NCI-H446 treated with DMSO at 0.1 percent for 48 hours (cell line): ENCODE results near the gene IPO4.
A peak's percentile ranks its signal among the peaks of the same experiment; 100 is the strongest.

Experiments used
- DNase-seq: peaks from one replicate; lab custom pipeline; 2025; lab: John Stamatoyannopoulos, UW

Gene IPO4

DNA sequence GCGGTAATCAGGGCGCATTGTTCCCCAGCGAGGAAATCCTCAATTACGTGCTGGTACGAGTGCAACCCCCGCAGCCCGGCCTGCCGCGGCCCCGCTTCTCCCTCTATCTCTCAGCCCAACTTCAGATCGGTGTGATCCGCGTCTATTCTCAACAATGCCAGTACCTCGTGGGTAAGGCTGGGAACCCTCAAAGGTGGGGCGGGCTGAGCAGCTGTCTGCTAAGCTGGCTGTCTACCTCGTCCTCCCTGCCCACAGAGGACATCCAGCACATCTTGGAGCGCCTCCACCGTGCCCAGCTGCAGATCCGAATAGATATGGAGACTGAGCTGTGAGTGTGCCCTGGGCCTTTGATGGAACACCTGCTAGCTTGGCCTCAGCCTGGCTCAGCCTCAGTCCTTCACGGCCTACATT lies 15.7 kb downstream of the IPO4 start:
- no peak for DNase-seq

DNA sequence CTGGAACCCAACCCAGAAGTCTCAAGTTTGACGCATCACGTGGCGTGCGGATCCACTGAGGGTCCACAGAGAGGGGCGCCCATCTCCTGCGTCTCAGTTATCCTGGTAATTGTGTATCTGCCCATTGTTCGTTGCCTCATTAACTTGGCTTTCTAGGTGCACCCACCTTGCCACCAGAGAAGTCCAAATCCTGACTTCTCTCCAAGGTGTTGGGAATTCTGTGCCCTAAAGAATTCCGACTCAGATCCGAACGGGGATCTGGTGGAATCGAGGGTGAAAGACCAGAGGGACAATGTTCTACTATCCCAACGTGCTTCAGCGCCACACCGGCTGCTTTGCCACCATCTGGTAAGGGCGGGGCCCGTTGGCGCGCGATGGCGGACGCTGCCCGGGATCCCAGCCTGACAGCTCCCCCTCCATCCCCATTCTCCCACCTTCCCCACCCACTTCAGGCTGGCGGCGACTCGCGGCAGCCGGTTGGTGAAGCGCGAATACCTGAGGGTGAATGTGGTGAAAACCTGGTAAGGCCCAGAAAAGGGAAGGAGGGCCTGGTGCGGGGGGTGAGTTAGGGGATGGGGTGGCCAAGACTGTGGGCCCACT lies 16.3 kb downstream of the IPO4 start:
- DNase-seq, result no peak

DNA sequence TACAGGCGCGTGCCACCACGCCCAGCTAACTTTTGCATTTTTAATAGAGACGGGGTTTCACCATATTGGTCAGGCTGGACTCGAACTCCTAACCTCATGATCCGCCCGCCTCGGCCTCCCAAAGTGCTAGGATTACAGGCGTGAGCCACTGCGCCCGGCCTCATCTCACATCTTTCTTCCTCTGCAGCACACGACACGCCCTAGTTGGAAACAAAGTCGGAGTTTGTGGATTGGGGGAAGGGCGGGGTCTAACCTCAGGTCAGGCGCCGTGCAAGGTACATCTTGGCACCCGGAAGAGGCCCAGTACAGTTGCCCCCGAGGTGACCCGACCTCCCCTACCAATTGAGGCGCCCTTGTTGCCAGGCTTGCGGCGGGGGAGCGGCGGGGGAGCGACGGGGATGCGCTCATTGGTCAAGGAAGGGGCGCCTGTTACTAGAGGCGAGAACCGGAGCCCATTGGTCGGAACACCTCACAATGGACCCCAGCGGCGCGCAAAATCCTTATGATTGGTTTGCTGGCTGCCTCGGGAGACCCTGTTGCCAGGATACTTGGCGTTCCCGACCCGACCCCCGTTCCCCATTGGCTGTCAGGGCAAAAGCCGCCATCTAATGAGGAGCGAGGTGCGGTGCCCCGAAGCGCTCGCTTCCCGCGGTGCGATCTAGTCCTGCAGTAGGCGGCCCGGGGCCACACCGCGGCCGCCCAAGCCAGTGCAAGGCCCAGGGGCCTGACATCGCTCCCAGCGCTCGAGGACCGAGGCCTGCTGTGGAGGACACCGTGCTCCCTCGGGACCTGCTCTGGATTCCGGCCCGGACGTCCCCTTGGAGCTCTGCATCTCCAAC lies 17.0 kb downstream of the IPO4 start, which contains the start of gene REC8:
Gene REC8 (plus strand): TSS at position 659 of the 839 bp plus-strand sequence. CDS start 473 bp downstream, outside the sequence.
- peak; percentile 6 for DNase-seq

DNA sequence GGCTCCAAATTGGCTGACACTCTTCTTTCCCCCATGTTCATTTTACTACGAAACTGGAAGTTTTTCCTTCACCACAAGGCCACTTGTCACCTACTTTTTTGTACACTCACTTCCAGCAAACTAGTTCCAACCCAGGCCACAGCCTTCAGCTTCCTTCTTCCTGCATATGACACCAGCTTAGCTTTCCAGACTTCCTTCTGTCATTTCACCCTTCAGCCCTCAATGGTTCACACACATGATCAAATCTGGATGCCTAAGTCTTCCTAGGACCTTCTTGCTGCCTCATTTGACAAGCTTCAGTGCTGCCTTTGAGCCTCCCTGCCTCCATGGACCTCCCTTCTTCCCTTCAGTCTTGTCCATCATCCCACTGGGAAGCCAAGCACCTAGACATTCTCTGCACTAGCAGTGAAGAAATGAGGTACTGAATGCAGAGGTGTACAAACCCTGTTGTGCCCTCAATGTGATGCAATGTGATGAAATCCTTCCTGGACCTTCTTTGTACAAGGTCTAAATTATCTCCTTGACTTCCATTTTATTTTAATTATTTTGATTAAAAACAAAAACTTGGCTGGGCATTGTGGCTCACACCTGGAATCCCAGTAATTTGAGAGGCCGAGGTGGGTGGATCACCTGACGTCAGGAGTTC lies 21.0 kb downstream of the IPO4 start:
- DNase-seq, result no peak

DNA sequence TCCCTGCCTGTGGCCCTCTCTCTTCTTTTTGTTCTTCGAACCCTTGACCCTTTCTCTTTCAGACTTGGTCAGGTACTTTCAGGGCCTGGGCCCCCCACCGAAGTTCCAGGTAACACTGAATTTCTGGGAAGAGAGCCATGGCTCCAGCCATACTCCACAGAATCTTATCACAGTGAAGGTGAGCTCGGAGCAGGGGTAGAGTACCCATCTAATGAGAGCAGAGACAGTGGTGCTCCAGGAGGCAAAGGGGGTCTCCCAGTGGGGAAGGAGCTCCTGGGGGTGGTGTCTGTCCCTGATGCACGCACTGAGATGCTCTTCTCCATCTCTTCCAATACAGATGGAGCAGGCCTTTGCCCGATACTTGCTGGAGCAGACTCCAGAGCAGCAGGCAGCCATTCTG lies 22.8 kb downstream of the IPO4 start:
- DNase-seq, result no peak

DNA sequence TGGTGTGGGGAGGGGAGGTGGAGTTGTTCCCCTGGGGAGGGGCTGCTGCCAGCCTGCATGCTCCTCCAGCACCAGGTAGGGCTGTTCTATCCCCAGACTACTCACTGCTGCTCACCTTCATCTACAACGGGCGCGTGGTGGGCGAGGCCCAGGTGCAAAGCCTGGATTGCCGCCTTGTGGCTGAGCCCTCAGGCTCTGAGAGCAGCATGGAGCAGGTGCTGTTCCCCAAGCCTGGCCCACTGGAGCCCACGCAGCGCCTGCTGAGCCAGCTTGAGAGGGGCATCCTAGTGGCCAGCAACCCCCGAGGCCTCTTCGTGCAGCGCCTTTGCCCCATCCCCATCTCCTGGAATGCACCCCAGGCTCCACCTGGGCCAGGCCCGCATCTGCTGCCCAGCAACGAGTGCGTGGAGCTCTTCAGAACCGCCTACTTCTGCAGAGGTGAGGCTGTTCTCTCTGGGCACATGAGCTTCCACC lies 24.1 kb downstream of the IPO4 start:
- no peak for DNase-seq

DNA sequence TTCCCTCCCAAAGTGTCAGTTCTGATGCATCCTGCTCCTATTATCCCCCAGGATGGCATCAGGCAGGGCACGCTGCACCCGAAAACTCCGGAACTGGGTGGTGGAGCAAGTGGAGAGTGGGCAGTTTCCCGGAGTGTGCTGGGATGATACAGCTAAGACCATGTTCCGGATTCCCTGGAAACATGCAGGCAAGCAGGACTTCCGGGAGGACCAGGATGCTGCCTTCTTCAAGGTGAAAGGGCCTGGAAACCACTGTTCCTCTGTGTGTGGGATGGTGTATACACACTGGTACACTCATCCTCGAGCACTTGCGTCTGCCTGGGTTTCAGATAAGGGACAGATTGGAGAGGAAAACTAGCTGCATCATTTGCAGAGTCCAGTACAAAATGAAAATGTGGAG lies 26.5 kb downstream of the IPO4 start:
- no peak for DNase-seq

DNA sequence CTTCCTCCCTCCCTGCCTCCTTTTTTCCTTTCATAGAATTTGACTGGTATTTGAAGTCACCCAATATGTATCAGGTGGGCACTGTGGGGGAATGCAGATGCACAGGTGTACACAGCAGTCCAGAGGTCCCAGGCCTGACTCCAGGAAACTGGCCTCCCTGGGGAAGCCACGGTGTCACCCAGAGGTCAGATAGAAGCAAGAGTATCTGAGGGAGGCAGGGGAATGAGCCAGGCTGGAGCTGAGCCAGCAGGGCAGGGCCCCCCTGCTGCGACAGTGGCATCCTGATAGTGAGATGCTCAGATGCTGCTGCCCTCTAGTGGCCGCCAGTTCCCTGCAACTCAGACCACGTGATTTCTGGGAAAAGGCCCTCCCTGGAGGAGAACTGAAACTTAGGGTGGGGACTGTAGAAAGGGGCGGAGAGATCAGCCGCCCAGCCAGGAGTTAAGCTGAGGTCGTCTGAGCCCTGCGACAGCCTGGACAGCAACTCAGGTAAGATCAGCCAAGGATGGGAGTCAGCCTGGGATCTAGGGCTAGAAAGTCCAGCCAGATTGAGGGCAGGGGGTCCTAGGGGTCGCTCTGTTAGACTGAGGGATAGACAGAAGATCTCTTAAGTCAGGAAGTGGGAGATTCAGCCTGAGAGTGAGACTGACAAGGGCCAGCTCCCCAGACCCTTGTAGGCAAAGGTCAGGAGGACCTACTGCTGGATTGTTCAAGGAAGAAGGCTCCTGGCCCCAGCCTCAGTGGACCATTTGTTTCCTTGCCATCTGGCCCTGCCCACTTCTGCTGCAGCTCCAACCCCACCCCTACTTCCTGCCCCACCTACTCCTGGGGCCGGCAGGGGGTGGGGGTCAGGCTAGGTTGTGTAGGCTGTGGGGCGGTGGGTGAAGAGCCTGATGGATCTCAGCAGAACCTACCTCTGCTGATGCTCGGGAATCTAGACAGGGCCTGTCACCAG lies 27.5 kb downstream of the IPO4 start, which contains the start of gene IRF9:
Gene IRF9 (plus strand): TSS at position 416 of the 955 bp plus-strand sequence. CDS start 880 bp downstream, outside the sequence.
- DNase-seq, result peak; percentile 79

DNA sequence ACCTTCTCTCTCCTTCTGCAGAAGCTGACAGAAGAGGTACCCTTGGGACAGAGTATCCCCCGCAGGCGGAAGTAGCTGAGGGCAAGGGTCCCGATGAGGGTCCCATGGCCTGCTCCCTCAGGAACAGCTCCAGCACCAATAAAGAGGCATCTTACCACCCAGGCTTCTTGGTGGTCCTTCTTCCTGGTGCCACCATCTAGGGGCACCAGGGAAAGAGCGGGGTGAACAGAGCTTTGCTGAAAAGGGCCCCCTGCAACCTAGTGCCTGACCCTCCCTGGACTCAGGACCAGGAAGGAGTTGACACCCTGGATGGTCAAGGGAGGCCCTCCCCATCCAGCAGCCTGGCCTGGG lies 28.1 kb downstream of the IPO4 start:
- no peak for DNase-seq

DNA sequence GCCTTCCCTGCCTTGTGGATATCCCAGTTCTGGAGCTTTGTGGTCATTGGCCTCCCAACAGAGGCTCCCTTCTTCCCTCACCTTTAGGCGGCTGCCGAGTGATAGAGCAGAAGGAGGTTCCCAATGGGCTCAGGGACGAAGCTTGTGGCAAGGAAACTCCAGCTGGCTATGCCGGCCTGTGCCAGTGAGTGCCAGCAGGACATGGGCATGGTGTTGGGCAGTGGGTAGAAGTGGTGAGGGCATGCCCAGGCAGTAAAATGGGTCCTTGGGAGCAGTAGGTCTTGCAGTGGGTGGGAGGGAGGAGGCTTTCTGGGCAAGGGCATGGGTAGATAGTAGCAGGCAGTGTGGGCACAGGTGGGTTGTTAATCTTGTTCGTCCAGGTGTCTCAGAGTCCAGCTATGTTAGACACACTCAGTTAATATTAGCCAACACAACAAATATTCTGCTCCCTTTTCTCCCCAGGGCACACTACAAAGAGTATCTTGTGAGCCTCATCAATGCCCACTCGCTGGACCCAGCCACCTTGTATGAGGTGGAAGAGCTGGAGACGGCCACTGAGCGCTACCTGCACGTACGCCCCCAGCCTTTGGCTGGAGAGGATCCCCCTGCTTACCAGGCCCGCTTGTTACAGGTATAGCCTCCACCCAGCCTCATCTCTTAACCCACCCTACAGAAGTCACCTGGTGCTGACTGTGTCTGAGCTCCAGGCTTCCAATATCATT lies 28.7 kb downstream of the IPO4 start:
- DNase-seq, result no peak

DNA sequence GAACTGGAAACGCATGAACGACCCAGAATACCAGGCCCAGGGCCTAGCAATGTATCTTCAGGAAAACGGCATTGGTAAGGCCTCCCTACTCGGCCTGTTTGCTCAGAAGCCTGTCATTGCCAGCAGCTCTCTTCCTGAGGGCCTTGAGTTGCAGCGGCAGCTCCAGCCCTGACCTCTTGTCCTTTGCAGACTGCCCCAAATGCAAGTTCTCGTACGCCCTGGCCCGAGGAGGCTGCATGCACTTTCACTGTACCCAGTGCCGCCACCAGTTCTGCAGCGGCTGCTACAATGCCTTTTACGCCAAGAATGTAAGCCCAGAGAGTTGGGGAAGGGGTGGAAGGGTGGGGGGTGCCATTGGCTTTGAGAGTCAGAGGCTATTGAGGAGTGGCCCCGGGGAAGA lies 31.3 kb downstream of the IPO4 start:
- no peak for DNase-seq

DNA sequence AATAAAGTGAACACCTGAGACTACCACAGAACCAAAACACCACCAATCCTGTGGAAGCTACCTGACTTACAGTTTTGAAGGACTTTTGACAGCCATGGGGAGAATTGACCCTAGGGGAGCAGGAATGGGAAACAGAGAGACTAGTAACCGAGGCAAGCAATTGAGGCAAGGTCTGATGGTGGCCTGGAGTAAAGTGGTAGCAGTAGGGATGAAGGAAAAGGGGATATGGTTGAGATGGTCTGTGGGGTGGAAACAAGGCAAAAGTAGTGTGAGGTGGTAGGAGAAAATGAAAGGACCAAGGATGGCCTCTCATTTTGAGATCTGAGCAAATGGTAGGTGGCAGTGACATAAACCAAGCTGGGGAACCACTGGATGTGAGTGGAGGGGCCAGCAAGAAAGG lies 31.8 kb downstream of the IPO4 start:
- no peak for DNase-seq

DNA sequence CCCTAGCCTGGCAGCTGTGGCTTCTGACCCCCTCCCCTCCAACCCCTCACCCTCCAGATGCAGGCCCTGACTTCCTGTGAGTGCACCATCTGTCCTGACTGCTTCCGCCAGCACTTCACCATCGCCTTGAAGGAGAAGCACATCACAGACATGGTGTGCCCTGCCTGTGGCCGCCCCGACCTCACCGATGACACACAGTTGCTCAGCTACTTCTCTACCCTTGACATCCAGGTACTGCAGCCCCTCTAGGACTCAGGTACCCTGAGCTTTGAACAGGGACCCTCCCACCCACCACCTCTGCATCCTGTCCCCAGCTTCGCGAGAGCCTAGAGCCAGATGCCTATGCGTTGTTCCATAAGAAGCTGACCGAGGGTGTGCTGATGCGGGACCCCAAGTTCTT lies 33.5 kb downstream of the IPO4 start:
- DNase-seq, result no peak

DNA sequence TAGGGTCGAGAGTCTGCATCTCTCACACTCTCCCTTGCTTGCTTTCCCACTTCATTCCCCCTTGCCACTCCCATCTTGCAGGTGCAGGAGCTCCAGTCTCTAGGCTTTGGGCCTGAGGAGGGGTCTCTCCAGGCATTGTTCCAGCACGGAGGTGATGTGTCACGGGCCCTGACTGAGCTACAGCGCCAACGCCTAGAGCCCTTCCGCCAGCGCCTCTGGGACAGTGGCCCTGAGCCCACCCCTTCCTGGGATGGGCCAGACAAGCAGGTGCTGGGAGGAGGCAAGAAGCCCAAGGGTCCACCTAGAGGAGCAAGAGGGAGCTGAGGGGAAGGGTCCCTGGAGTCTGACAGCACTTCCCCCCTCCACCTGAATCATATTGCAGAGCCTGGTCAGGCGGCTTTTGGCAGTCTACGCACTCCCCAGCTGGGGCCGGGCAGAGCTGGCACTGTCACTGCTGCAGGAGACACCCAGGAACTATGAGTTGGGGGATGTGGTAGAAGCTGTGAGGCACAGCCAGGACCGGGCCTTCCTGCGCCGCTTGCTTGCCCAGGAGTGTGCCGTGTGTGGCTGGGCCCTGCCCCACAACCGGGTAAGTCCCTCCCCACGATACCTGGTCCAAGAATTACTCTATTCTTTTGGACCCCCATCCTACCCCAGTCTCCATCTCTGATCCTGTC lies 37.1 kb downstream of the IPO4 start:
- DNase-seq, result no peak

DNA sequence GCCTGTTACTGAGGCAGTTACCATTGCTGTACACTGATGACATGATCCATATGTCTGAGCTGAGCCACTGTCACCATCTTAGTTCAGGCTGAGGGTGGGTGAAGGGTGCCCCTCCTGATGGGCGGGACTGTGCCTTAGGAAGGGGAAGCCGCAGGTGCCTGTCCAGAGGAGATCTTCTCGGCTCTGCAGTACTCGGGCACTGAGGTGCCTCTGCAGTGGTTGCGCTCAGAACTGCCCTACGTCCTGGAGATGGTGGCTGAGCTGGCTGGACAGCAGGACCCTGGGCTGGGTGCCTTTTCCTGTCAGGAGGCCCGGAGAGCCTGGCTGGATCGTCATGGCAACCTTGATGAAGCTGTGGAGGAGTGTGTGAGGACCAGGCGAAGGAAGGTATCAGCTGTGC lies 37.6 kb downstream of the IPO4 start:
- no peak for DNase-seq

DNA sequence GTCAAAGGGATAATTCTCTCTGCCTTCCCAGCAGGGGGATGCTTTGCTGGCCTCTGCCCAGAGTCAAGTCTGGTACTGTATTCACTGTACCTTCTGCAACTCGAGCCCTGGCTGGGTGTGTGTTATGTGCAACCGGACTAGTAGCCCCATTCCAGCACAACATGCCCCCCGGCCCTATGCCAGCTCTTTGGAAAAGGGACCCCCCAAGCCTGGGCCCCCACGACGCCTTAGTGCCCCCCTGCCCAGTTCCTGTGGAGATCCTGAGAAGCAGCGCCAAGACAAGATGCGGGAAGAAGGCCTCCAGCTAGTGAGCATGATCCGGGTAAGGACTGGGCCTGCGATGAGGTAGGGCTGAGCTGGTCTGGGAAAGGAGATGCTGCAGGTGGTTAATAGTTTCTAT lies 38.0 kb downstream of the IPO4 start:
- no peak for DNase-seq

DNA sequence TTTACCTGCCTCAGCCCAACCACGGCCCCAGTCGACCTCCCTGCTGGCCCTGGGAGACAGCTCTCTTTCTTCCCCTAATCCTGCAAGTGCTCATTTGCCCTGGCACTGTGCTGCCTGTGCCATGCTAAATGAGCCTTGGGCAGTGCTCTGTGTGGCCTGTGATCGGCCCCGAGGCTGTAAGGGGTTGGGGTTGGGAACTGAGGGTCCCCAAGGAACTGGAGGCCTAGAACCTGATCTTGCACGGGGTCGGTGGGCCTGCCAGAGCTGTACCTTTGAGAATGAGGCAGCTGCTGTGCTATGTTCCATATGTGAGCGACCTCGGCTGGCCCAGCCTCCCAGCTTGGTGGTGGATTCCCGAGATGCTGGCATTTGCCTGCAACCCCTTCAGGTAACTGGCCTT lies 38.6 kb downstream of the IPO4 start:
- no peak for DNase-seq

DNA sequence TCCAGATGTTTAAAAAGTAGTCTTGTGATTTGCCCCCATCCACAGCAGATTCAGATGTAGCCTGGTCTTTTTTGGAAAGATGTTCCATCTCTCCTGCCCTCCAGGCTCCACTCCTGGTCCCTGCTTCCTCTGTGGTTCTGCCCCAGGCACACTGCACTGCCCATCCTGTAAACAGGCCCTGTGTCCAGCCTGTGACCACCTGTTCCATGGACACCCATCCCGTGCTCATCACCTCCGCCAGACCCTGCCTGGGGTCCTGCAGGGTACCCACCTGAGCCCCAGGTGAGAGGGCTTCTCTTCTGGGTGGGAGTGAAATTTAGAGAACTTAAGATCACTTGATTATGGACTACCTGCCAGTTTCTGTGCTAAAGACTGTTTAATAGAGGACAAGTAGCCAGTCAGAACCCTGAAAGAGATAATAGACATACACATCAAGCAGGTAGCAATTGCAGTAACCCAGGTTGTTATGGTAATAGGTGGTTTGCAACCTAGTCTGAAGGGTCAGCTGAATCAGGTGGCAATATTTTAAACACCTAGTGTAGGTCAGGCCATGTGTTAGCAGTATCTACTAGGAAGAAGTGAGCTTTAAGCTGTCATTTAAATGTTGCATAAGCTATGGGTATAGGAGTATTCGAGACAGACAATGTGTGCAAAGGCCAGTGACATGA lies 39.2 kb downstream of the IPO4 start:
- no peak for DNase-seq

DNA sequence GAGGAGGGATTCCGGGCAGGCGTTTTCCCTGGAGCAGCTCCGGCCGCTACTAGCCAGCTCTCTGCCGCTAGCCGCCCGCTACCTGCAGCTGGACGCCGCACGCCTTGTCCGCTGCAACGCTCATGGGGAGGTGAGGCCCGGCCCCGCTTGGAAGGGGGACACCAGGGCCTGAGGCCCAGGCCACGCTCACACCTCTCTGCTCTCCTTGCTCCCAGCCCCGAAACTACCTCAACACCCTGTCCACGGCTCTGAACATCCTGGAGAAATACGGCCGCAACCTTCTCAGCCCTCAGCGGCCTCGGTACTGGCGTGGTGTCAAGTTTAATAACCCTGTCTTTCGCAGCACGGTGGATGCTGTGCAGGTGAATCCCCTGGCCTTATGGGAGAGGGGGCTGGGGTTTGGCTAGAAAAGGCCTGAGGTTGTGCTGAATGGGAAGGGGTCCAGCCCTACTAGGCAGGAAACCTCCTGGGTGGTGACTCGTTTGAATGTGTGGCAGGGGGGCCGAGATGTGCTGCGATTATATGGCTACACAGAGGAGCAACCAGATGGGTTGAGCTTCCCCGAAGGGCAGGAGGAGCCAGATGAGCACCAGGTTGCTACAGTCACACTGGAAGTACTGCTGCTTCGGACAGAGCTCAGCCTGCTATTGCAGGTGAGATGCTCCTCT lies 40.7 kb downstream of the IPO4 start:
- DNase-seq, result no peak
